GM12892 (cell line): Measurements from ENCODE around the gene RFX8.
"Not testable (repeated sequence)": the region's sequence is repeated elsewhere in the genome, so short reads cannot be mapped to it uniquely, and the experiment has no call there.

Source experiments
- DNase-seq: peaks from one replicate; pipeline ENCODE4 v3.0.0; 2011; ENCODE audit not compliant: insufficient read length
- FAIRE-seq: peaks from 2 replicates; lab custom pipeline; 2011; peaks lifted over from hg19 to GRCh38; lab: Jason Lieb, UNC
- POLR2A ChIP-seq: IDR thresholded peaks from 2 replicates; pipeline ENCODE4 v1.6.1; 2011; ENCODE audit warnings: low read depth, low read length, control low read depth
- POLR2AphosphoS5 ChIP-seq: IDR thresholded peaks from 2 replicates; pipeline ENCODE4 v1.6.1; 2011; ENCODE audit warnings: low read depth, low read length, control low read depth
- TAF1 ChIP-seq: IDR thresholded peaks from 2 replicates; pipeline ENCODE4 v1.6.1; 2011; ENCODE audit warnings: low read depth, mild to moderate bottlenecking, control low read depth, low read length, borderline replicate concordance

The RFX8 gene

DNA sequence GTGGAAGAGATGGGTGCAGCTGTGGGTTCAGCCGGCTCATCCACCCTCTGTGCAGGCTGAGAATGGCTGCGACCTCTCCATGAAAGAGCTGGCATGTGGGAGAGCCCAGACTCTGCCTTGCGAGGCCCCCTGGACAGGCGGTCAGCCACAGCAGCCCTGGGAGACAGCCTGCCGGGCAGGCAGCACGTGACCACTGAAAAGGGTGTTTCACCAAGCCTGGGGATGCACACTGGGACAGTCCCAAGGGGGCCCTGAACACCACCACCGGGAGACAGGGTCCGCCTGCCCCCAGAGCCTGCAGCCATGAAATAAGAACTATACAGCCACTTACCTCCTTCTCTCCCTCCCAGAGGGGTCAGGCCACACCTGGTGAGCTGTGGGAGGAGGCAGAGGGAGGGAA, 11.5 kb downstream of the RFX8 start:
- TF ChIP-seq POLR2A (no peak), POLR2AphosphoS5 (no peak), TAF1 (no peak)
- no peak for DNase-seq
- no peak for FAIRE-seq

DNA sequence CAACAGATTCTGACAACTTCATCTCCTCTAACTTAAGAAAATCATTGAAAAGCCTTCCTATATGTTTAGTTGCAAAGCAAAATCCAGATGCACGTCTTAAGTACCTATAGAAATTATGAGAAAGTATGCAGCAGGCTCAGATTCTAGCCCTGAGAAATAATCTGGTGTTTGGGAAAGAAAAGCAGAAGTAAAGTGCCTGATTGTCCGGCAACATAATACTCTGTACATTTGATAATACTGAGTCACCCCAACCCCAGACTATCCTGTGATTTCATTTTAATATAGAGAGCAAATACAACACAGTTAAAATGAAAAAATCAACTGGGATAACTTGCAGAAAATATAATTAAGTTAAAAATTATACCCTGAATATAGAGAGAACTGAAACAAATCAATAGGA, 13.5 kb downstream of the RFX8 start:
- FAIRE-seq: no peak
- DNase-seq: no peak
- no peak for TF ChIP-seq TAF1
- TF ChIP-seq POLR2AphosphoS5: no peak
- TF ChIP-seq POLR2A: no peak

DNA sequence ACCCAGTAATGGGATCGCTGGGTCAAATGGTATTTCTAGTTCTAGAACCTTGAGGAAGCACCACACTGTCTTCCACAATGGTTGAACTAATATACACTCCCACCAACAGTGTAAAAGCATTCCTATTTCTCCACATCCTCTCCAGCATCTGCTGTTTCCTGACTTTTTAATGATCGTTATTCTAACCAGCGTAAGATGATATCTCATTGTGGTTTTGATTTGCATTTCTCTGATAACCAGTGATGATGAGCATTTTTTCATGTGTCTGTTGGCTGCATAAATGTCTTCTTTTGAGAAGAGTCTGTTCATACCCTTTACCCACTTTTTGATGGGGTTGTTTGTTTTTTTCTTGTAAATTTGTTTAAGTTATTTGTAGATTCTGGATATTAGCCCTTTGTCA, 20.5 kb downstream of the RFX8 start:
- not testable (repeated sequence) for FAIRE-seq, DNase-seq

DNA sequence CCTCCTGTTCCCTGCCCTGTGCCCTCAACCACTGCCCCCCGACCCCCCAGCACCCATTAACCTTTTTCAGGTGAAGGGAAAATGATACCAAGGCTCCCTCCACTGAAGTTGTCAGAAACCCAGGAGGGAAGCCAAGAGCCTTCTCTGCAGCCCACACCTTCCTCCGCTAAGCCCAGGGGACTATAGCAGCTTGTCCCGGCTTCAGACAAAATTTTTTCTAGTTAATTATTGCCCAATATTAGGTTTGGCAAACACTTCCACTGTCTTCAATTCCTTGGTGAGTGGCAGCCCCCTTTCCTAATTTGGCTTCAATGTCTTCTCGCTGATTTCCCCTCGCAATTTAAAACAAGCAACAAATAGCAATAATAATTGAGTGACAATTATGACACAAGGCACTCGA, 23.9 kb downstream of the RFX8 start:
- DNase-seq (no peak), FAIRE-seq (no peak)
- TF ChIP-seq POLR2AphosphoS5 (no peak), POLR2A (no peak), TAF1 (no peak)

DNA sequence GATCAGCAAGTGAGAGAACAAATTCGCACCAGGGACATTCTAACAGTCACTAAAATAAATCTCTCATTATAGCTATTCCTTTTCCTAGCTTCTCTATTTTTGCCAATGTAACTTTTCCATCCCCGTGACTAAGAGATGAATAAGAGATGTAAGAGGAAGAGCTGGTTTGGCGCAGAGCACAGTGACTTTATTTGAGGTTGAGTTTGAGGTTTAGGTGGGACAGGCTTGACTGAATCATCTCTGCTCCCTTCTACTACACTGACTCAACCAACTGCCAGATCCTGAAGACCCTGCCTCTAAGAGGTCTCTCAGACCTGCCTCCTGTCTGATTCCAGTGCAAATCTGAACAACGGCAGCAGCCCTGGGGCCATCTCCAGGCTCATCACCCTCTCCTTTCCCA, 28.0 kb downstream of the RFX8 start:
- no peak for DNase-seq
- no peak for TF ChIP-seq TAF1
- no peak for TF ChIP-seq POLR2AphosphoS5
- TF ChIP-seq POLR2A: no peak
- FAIRE-seq: no peak

DNA sequence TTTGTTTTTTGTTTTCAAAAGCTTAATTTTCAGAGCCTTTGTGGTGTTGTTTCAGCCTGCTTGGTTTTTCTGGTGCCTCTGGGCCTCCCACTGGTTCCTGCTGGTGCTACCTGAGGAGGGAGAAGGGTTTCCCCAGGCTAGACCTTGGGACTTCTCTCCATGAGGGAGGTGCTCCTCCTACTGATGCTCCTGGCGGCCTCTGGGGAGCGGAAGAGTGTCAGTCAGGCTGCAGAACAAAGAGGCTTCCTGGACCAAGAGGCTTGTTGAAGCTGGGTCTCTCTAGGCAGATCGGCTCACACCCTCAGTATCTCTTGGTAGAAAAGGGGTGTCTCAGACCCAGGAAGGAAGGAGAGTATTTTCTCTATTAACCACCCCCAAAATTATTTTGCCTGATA, 32.2 kb downstream of the RFX8 start:
- FAIRE-seq: no peak
- no peak for TF ChIP-seq TAF1
- no peak for TF ChIP-seq POLR2AphosphoS5
- TF ChIP-seq POLR2A: no peak
- DNase-seq: no peak

DNA sequence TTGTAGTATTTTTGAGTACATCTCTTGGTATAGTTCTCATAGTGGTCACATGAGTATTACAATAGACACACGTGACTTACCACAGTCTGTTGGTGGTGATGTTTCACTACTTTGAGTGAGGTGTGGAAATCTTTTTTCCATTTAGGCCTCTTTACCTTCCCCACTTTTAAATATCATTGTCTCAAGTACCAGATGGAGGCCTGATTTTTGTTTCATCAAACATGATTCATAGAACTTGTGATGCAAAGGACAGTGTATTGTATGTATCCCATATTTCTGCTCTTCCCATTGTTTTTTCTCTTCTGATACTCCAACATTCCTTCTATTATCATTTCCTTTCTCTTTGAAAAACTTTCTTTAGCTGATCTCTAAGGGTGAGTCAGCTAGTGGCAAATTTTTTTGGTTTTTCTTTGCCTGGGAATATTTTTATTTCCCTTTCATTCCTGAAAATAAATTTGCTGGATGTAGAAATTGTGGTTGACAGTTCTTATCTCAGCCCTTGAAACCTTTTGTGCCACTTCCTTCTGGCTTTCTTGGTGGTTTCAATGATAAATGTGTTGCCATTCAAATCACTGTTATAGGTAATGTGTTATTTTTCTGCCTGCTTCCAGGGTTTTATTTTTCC, 32.8 kb downstream of the RFX8 start:
- FAIRE-seq (no peak), DNase-seq (no peak)
- TF ChIP-seq POLR2AphosphoS5 (no peak), POLR2A (no peak), TAF1 (no peak)

DNA sequence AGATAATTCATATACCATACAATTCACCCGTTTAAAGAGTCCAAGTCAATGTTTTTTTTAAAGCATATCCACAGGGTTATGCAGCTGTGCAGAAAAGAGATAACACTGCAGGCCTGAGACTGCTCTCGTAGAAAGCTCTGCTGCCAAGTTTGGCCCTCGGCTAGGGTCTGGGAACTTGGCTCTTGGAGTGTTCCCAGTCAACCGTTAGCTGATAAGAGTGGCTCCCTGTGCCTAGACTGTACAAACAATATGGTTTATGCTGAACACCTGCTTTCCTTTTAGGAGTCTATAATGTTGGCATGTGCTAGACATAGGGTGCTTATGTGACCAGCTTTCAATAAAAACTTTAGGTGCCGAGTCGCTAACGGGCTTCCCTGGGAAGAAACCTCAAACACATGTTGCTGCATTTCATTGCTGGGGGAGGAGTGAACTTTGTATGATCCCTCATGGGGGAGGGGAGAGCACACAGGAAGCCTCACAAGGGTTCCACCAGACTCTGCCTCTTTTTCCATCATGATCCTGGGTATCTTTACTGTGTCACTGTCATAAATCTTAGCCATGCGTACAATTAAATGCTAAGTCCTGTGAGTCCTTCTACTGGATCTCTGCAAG, 34.7 kb downstream of the RFX8 start:
- FAIRE-seq (no peak), DNase-seq (no peak)
- TF ChIP-seq POLR2A: no peak
- TF ChIP-seq TAF1: no peak
- no peak for TF ChIP-seq POLR2AphosphoS5

DNA sequence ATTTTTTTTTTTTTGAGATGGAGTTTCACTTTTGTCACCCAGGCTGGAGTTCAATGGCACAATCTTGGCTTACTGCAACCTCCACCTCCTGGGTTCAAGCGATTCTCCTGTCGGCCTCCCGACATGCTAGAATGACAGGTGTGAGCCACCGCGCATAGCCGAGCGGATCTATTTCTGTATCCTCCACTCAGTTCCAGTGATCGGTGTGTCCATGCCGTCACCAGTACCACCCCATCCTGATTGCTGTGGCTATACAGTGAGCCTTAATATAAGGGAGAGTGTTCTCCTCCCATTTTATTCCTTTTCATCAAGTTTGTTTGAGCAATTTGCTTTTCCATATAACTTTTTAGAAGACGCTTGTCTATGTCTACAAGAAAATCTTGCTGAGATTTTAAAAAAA, 35.2 kb downstream of the RFX8 start:
- FAIRE-seq: no peak
- DNase-seq: no peak
- TF ChIP-seq POLR2AphosphoS5 (no peak), POLR2A (no peak), TAF1 (no peak)

DNA sequence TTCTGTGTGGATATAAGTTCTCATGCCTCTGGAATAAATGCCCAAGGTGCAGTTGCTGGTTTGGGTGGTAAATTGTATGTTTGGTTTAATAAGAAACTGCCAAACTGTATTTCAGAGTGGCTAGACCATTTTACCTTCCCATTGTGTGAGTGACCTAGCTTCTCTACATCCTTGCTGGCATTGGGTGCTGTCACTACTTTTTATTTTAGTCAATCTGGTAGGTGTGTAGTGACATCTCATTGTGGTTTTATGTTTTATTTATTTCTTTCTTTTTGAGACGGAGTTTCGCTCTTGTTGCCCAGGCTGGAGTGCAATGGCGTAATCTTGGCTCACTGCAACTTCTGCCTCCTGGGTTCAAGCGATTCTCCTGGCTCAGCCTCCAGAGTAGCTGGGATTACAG, 36.4 kb downstream of the RFX8 start:
- FAIRE-seq: not testable (repeated sequence)

DNA sequence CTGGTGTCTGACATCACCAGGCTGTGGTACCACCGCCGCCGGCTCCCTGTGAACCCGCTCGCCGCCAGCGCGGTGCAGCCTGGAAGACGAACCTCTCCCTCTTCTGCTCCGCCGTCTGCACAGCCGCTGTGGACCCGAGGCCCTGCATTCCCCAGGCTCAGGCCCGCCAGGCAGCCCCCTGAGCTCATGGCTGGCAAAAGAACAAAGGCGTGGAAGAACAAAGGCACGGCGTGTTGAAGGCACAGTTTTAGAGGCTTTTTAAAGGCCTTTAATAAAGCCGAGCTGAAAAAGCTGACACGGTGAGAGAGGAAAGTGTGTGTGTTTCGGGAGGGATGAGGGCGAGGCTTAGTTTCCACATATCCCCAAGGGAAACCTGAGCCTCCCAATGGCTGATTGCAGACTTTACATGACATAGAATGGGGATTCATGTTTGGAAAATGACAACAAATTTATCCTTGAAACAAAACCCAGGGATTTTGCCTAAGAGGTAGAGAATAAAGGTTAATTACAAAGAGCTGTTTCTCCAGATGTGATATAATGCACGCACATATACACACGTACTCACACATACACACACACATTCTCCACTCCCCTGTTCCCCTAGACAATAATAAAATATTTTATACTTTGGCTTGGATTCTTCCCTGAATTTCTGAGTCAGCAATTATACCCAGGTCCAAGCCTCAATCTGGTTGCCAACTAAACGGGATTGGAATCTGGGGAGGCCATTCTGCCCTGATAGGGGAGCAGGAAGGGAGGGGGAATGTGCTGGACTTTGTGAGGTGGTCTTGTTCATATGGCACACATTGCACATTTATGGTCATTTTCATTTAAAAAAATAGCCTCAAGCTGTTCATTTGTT, 39.7 kb downstream of the RFX8 start:
- TF ChIP-seq POLR2AphosphoS5: no peak
- no peak for TF ChIP-seq POLR2A
- no peak for TF ChIP-seq TAF1
- FAIRE-seq: no peak
- DNase-seq: no peak

More for the DNA sequence above, 36.4 kb downstream of the RFX8 start:
- not testable (repeated sequence) for DNase-seq

DNA sequence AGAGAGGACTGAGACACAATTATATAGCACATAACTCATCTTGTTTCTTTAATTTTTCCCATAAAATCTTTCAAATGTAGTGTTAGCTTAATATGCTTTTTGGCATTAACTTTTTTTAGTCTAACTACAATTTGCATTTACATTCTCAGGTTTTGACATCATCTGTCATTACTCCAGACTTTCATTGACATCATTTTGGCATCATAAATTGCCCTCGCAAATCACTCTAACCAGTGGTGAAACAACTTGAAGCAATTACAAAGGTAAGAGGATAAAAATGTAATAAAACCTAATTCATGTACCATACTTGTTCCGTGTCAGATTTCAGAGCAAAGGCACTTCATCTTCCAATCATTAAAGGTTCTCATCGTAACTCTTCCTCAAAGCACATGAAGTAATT, 41.4 kb downstream of the RFX8 start:
- FAIRE-seq: no peak
- no peak for TF ChIP-seq TAF1
- no peak for DNase-seq
